RWPE1 (cell line): ENCODE measurements around the gene CD177.

ENCODE experiments used
- CTCF ChIA-PET: fragments of 350-600 bp; sonication (Branson Sonifier 250); formaldehyde crosslinking; extraction: SDS; loops from one replicate; lab custom pipeline; 2021; lab: Yijun Ruan, JAX
- POLR2A ChIA-PET: fragments of 400-600 bp; formaldehyde crosslinking; extraction: SDS; loops from one replicate; lab custom pipeline; 2020; ENCODE audit warnings: antibody characterized with exemption; ENCODE audit not compliant: low non-redundant PET; lab: Yijun Ruan, JAX
- DNase-seq: peaks from one replicate; pipeline ENCODE4 v3.0.0; 2012; ENCODE audit warnings: low spot score
- H3K27ac ChIP-seq: fragments of 450-650 bp; 2 replicates; pipeline ENCODE4 v1.5.1; 2017
- TF ChIP-seq, protein P1 (sequence below): fragments of 450-650 bp; conservative IDR thresholded peaks from 2 replicates; pipeline ENCODE4 v1.5.1; 2017; ENCODE audit warnings: low read depth, mild to moderate bottlenecking

Gene CD177

DNA sequence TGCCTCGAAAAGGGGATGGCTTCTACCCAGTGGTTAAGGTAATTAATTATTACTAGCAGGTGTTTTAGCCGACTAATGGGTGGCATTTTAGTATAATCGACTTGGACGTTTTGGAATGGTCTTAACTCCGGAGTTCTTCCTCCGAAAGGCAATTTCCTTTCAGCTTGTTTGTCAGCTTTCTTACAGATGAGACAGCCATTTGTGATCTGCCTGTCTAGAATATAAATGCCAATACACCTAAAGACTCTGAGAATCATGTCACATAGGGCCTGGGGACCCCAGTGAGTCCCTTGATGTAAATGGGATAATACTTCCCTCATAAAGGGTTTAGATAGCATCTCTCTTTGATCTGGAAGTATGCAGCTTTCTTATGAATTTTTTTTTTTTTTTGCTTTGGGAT is 42.2 kb upstream of the CD177 start:
- CTCF ChIA-PET = interaction anchor here (0.6 kb wide), 2 partner anchors 369 to 958 kb away, joined by 3 to 6 read pairs; no protein-coding TSS in a partner anchor
- DNase-seq = no peak
- TF ChIP-seq, protein P1, sequence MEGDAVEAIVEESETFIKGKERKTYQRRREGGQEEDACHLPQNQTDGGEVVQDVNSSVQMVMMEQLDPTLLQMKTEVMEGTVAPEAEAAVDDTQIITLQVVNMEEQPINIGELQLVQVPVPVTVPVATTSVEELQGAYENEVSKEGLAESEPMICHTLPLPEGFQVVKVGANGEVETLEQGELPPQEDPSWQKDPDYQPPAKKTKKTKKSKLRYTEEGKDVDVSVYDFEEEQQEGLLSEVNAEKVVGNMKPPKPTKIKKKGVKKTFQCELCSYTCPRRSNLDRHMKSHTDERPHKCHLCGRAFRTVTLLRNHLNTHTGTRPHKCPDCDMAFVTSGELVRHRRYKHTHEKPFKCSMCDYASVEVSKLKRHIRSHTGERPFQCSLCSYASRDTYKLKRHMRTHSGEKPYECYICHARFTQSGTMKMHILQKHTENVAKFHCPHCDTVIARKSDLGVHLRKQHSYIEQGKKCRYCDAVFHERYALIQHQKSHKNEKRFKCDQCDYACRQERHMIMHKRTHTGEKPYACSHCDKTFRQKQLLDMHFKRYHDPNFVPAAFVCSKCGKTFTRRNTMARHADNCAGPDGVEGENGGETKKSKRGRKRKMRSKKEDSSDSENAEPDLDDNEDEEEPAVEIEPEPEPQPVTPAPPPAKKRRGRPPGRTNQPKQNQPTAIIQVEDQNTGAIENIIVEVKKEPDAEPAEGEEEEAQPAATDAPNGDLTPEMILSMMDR = no peak
- H3K27ac ChIP-seq = no peak overlapping the region
- POLR2A ChIA-PET = no interaction called here

DNA sequence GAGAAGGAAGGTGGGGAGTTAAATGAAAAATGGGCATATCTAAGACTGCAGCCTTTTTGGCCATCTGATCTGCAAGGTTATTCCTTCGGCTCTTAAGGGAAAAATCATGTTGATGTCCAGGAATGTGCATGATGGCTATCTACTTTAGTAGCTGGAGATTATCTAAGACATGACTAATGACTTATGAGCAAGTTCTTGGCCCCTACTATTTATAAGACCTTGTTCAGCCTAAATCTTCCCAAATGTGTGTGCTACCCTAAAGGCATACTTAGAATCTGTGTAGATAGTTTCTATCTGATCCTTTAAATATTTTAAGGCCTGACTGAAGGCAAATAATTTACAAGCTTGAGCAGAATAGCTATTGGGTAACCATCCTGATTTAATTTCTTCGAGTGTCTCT is 41.8 kb upstream of the CD177 start:
- ChIA-PET POLR2A (no interaction called here), CTCF (interaction anchor here (0.6 kb wide), 1 partner anchor 370 kb away, joined by 6 read pairs; no protein-coding TSS in a partner anchor)
- TF ChIP-seq, protein P1 = no peak
- no peak for DNase-seq
- no peak overlapping the region for H3K27ac ChIP-seq

DNA sequence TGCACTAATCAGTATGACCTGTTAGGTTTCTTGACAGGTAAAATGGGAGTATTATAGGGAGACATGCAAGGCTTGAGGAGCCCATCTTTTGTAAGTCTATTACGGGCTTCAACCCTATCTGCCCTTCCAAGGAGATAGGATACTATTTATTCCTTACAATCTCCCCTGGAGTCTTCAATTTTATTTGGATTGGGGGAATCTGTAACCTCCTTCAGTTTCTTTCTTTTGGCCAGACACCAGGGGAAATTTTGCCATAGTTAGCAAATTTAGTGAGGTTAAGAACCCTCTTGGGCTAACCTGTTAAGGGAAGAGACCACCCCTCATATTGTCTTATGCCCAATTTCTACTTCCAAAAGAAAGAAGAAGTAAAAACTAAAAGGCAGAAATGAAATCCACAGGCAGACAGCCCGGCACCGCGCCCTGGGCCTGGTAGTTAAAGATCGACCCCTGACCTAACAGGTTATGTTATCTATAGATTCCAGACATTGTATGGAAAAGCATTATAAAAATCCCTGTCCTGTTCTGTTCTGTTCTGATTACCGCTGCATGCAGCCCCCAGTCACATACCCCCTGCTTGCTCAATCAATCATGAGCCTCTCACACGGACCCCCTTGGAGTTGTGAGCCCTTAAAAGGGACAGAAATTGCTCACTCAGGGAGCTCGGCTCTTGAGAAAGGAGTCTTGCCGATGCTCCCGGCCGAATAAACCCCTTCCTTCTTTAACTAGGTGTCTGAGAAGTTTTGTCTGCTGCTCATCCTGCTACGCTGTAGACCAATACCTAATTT is 39.6 kb upstream of the CD177 start:
- ChIA-PET POLR2A (no interaction called here), CTCF (no interaction called here)
- H3K27ac ChIP-seq = no peak overlapping the region
- no peak for DNase-seq
- TF ChIP-seq, protein P1 = no peak

DNA sequence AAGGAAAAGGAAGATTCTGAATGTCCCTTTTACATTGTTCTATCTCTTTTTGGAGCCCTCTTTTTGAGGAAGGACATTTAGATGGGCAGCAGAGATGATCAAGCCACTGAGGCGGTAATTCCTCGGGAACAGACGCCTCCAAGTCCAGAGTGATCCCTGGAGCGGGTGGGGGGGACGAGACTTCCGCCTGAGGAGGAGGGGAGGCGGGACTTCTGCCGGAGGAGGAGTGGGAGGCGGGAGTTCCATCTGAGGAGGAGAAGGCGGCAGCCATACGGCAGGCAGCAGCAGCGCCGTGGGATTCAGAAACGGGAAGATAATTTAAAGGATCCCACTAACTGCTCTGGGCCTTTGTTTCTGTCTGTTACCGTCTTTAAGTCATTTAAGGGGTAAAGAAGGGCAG is 37.6 kb upstream of the CD177 start:
- TF ChIP-seq, protein P1 = no peak
- CTCF ChIA-PET = no interaction called here

DNA sequence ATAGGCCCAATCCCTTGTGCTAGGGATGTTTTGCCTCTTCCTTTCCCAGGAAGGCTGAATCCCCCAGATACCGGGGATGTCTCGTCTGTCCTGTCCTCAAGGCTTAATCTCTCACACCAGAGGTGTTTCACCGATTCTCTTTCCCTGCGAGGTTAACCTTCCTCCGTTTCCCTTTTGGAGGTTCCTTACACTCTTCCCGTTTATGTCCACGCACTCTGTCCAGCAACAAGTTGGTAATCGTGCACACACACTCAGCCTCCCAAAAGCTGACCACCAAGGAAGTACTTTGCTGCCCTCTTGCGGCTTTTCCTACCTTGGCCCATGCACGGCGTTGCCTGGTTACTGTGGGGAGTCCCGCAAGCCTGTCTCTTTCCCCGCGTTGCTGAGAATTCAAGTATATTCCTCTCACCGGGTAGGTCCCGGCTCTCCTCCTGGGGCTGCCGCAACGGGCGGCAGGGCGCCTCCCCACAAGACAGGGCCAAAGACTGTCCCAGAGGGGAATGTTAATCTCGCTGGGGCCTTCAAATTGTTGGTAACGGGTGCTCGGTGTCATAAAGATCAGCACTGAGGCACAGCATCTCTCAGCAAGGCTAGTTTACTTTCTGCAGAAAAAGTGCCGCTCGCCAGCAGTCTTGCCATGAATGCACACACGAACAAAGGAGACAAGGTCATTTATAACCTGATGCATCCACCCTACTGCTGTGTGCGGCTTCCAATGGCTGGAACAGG is 36.7 kb upstream of the CD177 start:
- DNase-seq = peak; percentile 19
- TF ChIP-seq, protein P1 = peak; percentile 56
- ChIA-PET POLR2A (no interaction called here), CTCF (interaction anchor here (0.6 kb wide), 1 partner anchor 465 kb away, joined by 3 read pairs; no protein-coding TSS in a partner anchor)
- no peak overlapping the region for H3K27ac ChIP-seq

More for the DNA sequence above, 37.6 kb upstream of the CD177 start:
- no peak for DNase-seq
- no peak overlapping the region for H3K27ac ChIP-seq
- POLR2A ChIA-PET = no interaction called here

DNA sequence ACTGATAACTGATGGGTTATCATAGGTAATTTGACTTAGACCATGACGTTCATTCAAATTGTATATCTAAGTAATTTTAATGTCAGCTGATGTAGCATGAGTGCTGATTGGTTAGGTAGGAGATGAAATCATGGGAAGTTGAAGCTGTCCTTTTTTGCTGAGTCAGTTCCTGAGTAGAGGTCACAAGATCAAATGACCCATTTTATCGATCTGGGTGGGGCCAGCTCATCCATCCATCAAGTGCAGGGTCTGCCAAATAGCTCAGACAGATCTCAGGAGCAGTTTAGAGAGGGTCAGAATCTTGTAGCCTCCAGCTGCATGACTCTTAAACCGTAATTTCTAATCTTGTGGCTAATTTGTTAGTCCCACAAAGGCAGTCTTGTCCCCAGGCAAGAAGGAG is 35.3 kb upstream of the CD177 start:
- no peak for DNase-seq
- no peak overlapping the region for H3K27ac ChIP-seq
- CTCF ChIA-PET = interaction anchor here (0.5 to 1.0 kb wide), 3 partner anchors 9 to 190 kb away, joined by 3 to 5 read pairs (median 4); no protein-coding TSS in a partner anchor
- POLR2A ChIA-PET = no interaction called here
- TF ChIP-seq, protein P1 = no peak
